Parathyroid adenoma (tissue), 2 donors: ENCODE results near the gene SKOR1.

Source experiments
- H2AFZ ChIP-seq: fragments of 300-600 bp; sonication (generic); one replicate; pipeline ENCODE4 v1.7.0; 2017; ENCODE audit warnings: antibody characterized with exemption, mild to moderate bottlenecking
- H3K27ac ChIP-seq: fragments of 300-600 bp; sonication (generic); one replicate; pipeline ENCODE4 v1.7.0; 2017
- H3K27me3 ChIP-seq: fragments of 300-600 bp; sonication (generic); one replicate; pipeline ENCODE4 v1.7.0; 2017; ENCODE audit warnings: low read length; ENCODE audit not compliant: control insufficient read depth, insufficient read depth
- H3K36me3 ChIP-seq: fragments of 300-600 bp; sonication (generic); one replicate; pipeline ENCODE4 v1.7.0; 2017; ENCODE audit warnings: low read length; ENCODE audit not compliant: control insufficient read depth, insufficient read depth
- H3K4me1 ChIP-seq: fragments of 300-600 bp; sonication (generic); one replicate; pipeline ENCODE4 v1.7.0; 2017; ENCODE audit warnings: control low read depth
- H3K4me2 ChIP-seq: fragments of 300-600 bp; sonication (generic); one replicate; pipeline ENCODE4 v1.7.0; 2017; ENCODE audit warnings: low read length
- H3K4me3 ChIP-seq: fragments of 300-600 bp; sonication (generic); one replicate; pipeline ENCODE4 v1.7.0; 2017; ENCODE audit warnings: low read depth, low read length
- H3K79me2 ChIP-seq: fragments of 300-600 bp; sonication (generic); one replicate; pipeline ENCODE4 v1.7.0; 2017; ENCODE audit warnings: control low read depth
- H3K9ac ChIP-seq: fragments of 300-600 bp; sonication (generic); one replicate; pipeline ENCODE4 v1.7.0; 2017; ENCODE audit warnings: mild to moderate bottlenecking
- H3K9me3 ChIP-seq: fragments of 300-600 bp; sonication (generic); one replicate; pipeline ENCODE4 v1.7.0; 2017; ENCODE audit warnings: low read length; ENCODE audit not compliant: control insufficient read depth
- TF ChIP-seq, protein P1 (sequence below): fragments of 300-600 bp; sonication (generic); IDR thresholded peaks from one replicate; pipeline ENCODE4 v1.7.0; 2017; ENCODE audit warnings: antibody characterized with exemption, mild to moderate bottlenecking
- donor health status: primary hyperparathyroidism.

The SKOR1 gene

DNA sequence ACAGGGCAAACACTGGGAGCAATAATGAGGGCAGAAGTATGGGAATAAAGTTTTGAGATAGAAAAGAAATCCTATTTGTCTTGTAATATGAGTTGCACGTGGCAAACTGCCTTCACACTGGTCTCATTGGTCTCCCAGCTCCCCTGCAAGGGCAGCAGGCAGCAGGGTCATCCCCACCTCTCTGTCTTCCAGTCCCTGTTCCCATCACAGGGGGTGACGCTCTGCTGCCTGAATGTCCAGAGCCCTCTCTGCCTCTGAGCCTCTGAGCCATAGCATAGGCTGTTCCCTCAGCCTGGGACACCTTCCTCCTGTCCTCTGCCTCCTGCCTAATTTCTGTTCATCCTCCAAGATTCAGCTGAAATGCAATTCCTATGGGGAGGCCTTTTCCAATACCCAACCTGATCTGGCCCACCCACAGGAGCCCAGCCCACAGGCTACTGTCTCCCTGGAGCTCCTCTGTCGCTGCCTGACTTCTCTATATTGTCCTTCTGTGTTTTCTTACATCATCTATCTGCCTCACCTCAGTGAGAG is 12.1 kb upstream of the SKOR1 start:
- no peak overlapping the region for H2AFZ ChIP-seq
- TF ChIP-seq, protein P1, sequence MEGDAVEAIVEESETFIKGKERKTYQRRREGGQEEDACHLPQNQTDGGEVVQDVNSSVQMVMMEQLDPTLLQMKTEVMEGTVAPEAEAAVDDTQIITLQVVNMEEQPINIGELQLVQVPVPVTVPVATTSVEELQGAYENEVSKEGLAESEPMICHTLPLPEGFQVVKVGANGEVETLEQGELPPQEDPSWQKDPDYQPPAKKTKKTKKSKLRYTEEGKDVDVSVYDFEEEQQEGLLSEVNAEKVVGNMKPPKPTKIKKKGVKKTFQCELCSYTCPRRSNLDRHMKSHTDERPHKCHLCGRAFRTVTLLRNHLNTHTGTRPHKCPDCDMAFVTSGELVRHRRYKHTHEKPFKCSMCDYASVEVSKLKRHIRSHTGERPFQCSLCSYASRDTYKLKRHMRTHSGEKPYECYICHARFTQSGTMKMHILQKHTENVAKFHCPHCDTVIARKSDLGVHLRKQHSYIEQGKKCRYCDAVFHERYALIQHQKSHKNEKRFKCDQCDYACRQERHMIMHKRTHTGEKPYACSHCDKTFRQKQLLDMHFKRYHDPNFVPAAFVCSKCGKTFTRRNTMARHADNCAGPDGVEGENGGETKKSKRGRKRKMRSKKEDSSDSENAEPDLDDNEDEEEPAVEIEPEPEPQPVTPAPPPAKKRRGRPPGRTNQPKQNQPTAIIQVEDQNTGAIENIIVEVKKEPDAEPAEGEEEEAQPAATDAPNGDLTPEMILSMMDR, result no peak
- H3K27ac ChIP-seq, result no peak overlapping the region
- no peaks in the 10 kb centered on the region for H3K27me3 ChIP-seq
- no peak overlapping the region for H3K9ac ChIP-seq
- H3K79me2 ChIP-seq, result no peaks in the 10 kb centered on the region
- H3K36me3 ChIP-seq, result no peaks in the 10 kb centered on the region
- H3K4me1 ChIP-seq, result no peaks in the 10 kb centered on the region
- H3K4me2 ChIP-seq, result no peak overlapping the region
- H3K4me3 ChIP-seq, result no peak overlapping the region
- no peaks in the 10 kb centered on the region for H3K9me3 ChIP-seq

DNA sequence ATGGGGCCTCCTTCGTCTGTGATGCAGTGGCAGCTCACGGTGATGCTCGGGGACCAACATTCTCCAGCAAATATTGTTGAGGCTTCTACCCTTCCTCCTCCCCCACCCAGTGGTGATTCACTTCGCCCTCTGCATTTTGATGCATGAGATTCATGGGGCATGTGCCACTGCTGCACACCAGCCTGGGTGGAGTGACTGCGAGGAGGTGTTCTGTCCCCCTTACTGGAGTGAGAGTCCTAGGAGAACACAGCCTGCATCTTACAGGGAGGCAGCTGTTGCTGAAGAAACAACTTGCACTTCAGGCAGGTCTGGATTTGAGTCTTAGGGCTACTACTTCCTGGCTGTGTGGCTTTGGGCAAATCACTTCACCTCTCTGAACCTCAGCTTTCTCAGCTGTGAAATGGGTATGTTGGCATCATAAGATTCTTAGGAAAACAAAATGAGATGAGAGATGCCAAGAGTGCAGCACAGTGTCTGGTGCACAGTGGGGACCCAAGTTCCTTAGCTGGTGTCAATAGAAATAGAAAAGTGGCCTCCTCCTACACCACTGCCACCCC is 10.2 kb upstream of the SKOR1 start:
- Histone ChIP-seq H3K4me2 (no peak overlapping the region), H3K4me3 (no peak overlapping the region), H3K27me3 (no peaks in the 10 kb centered on the region)

DNA sequence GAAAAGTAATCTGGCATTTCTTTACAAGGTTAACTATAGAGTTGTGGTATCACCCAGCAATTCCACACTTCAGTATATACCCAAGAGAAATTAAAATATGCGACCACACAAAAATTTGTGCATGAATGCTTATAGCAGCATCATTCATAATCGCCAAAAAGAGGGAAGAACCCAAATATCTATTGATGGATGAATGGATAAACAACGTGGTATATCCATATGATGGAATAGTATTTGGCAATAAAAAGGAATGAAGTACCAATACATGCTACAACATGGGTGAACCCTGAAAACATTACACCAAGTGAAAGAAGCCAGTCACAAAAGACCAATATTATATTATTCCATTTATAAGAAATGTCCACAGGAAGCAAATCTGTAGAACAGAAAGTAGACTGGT is 8.6 kb upstream of the SKOR1 start:
- no peak overlapping the region for H3K4me3 ChIP-seq
- H2AFZ ChIP-seq, result no peak overlapping the region
- H3K27me3 ChIP-seq, result no peaks in the 10 kb centered on the region
- no peak overlapping the region for H3K4me2 ChIP-seq
- H3K9me3 ChIP-seq, result no peaks in the 10 kb centered on the region
- H3K4me1 ChIP-seq, result no peaks in the 10 kb centered on the region
- H3K27ac ChIP-seq, result no peak overlapping the region
- H3K36me3 ChIP-seq, result no peaks in the 10 kb centered on the region
- TF ChIP-seq, protein P1, result no peak
- no peaks in the 10 kb centered on the region for H3K79me2 ChIP-seq
- H3K9ac ChIP-seq, result no peak overlapping the region

More for the DNA sequence above, 10.2 kb upstream of the SKOR1 start:
- Histone ChIP-seq H2AFZ (no peak overlapping the region), H3K9me3 (no peaks in the 10 kb centered on the region), H3K4me1 (no peaks in the 10 kb centered on the region), H3K36me3 (no peaks in the 10 kb centered on the region), H3K27ac (no peak overlapping the region), H3K79me2 (no peaks in the 10 kb centered on the region), H3K9ac (no peak overlapping the region)
- TF ChIP-seq, protein P1, result no peak

DNA sequence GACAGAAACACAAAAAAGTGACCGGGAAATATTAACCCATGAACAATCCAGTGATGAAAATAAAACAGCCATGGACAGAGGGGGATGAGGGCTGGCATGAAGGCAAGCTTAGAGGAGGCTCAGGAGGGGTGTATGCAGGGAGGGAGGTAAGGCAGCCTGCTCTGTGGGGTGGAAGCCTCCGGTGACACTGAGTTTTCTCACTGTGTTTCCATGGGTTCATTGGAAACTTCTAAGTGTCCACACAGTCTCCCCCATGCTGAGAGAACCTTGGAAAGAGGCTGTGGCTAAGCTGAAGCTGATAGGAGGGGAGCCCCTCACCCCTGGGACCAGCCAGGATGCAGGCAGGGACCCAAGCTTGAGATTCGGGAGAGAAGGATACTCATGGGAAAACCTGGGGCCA is 6.8 kb upstream of the SKOR1 start:
- Histone ChIP-seq H3K4me1 (no peaks in the 10 kb centered on the region), H3K4me3 (no peak overlapping the region), H2AFZ (no peak overlapping the region), H3K9ac (no peak overlapping the region), H3K36me3 (no peaks in the 10 kb centered on the region), H3K27ac (no peak overlapping the region), H3K4me2 (no peak overlapping the region), H3K79me2 (no peaks in the 10 kb centered on the region), H3K27me3 (no peaks in the 10 kb centered on the region), H3K9me3 (no peaks in the 10 kb centered on the region)
- TF ChIP-seq, protein P1, result no peak

DNA sequence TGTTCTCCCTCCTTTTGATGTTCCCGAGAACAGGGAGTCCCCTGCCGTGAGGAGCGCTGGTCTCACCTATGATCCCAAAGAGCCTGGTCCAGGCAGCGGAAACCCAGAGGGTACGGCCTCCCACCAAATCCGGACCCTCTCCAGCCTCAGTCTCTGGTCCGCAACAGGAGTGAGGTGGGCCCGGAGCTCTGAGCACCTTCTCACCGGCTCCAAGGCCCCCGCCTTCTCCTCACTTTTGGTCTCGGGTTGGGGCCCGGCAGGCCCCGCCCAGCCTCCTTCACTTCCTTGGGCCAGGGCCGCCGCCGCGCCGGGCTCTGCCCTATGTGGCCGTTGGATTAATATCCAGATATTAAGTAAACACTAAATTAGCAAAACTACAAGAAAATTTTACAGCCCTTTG is 5.7 kb upstream of the SKOR1 start:
- peaks cover 3% of the 10 kb centered on the region for H3K27me3 ChIP-seq

More for the DNA sequence above, 5.7 kb upstream of the SKOR1 start:
- no peaks in the 10 kb centered on the region for H3K4me1 ChIP-seq
- no peak overlapping the region for H3K9ac ChIP-seq
- no peaks in the 10 kb centered on the region for H3K36me3 ChIP-seq
- no peak overlapping the region for H3K4me2 ChIP-seq
- no peaks in the 10 kb centered on the region for H3K9me3 ChIP-seq
- H3K27ac ChIP-seq, result no peak overlapping the region
- no peak overlapping the region for H3K4me3 ChIP-seq
- TF ChIP-seq, protein P1, result no peak
- H3K79me2 ChIP-seq, result no peaks in the 10 kb centered on the region
- no peak overlapping the region for H2AFZ ChIP-seq
